HL-60/S4 (cell line): ENCODE measurements around the gene TLX3.
"Not testable (repeated sequence)": the region's sequence is repeated elsewhere in the genome, so short reads cannot be mapped to it uniquely, and the experiment has no call there.

ENCODE experiments used
- in situ Hi-C: fragments of 300-500 bp; cut with MboI; formaldehyde crosslinking; loops from 2 replicates; pipeline ENCODE4 v1.14.3; 2022; ENCODE audit warnings: low sequenced_read_pairs

The TLX3 gene

DNA sequence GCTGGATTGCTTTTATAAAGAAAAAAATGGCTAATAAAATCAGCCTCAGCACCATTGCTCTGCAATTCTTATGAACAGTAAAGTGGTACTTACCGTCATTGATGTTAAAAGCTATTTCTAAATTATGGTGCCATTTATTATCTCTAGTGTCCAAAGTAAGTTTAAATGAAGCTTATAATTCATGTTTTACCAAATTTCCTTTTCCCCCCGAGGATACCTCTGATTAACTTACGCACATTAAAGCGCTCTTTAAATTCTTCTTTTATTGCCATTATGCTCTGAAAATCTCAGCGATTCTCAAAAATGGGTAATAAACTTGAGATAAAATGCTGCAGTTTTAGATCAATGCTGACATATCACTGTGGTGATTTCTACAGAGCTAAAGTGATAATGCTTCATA is 13.5 kb downstream of the TLX3 start:
- in situ Hi-C loops: no loop called here

DNA sequence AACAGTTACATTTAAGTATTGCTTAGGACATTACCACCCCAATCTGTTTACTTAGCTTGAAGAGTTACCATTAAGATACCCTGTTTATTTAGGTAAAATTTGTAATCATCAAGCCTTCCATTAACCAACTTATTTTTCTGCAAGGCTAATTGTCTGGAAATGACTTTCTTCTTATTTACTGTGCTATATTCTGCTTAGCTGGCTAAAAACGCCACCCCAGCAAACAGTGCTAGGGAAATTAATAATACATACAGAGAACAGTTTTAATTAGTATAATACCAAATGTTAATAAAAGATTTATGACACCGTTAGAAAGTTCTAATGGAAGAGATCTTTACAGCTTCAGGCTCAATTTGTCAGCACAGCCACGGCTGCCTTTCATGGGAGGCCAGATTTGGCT is 14.0 kb downstream of the TLX3 start:
- in situ Hi-C loops: no loop called here

DNA sequence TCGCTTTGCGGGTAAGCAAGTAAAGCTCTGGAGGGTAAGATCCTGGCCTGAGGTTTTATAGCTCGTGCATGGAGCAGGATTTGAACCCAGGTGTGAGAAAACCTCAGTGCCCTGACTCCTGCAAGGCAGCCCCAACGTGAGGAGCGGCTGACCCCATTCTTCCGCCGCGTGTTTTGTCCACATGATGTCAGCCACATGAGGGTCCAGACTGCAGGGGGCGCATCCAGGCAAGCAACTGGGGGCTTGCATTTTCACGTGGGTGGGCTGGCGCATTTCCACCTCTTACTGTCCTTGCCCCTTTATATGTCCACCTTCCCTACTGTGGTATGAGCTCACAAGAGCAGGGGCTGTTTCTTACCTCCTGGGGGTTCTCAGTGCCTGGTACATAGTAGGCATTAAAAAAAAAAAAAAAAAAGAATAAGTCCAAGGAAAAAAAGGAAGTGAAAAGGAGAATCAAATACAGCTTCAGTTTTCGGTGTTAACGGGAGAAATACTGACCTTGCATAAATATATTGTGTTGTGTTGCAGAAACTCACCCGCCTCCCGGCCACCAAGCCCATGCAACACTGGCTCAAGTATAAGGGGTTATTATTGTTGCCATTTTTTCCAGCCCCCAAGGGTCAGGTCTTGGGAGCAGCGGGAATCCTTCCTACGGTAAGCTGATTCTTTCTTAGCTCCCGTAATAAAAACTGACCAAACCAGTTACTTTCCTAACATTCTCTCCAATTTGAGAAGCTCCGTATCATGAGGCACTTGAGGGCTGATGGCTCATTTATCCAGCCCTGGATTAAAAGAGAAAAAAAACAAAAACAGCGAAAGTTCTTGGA is 15.0 kb downstream of the TLX3 start:
- in situ Hi-C loops: no loop called here

DNA sequence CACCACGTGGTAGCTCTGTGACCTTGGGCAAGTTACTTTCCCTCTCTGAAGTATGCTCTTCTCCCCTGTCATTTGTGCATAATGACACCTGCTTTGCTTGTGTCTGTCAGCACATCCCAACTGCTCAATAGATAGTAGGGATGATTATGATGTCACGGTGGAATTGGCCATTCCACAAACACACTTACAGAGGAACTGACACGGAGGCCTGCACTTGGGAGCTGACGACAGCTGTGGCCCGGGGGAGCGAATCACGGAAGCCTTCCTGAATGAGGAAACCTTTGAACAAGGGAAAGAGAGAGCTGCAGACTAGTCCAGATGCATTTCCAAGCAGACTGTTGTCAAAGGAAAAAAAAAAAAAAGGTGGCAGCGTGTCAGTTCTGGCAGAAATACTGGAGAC is 21.0 kb downstream of the TLX3 start:
- in situ Hi-C loops: loop anchor here (25.0 kb wide), 1 partner anchor 593 kb away; no protein-coding TSS in a partner anchor

DNA sequence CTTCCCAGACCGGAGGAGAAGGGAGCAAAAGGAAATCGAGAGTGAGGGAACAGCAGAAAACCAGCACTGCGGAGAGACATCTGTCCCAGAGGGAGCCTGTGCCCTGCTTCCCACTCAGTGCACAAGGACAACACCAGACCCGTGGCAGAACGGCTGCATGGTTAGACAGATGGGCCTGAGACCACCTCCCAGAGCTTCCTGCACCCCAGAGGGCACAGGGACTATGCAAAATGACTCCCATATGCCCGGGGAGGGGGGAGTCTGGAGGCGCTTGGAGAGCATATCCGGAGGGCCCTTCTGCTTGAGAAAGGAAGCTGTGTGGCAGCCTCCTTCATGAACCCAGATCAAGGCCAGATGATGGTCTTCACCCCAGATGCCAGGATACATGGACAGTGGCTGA is 26.6 kb downstream of the TLX3 start:
- in situ Hi-C loops: loop anchor here (25.0 kb wide), 1 partner anchor 598 kb away; no protein-coding TSS in a partner anchor

DNA sequence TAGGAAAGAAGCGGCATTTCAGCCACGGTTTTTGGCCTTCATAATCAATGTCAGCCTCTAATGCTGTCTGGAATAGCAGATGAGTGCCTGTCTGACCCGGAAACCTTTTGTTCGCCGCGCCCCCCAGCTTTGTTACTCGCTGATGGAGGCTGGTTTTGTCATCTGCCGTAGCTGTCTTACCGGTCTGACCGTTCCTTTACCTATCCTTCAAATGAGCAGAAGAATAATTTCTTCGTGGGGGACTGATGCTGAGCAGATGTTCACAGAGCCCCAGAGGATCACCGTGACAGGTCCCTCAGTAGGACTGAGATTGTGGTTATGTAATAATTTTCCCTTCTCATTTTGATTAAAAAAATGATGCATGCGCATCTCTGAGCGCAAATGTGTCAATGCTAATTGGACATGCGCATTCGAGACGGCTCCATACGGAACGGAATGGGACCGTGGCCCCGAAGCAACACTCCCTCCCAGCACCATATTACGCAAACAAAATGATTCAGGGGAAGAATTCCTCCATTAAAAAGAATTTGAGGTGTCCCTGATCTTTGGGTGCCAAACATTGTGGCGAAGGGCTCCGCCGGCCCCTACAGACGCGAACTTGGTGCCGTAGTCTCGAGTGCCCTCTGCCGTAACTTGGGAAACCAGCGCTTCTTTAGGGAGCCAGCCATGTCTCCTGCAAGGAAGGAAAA is 27.6 kb downstream of the TLX3 start:
- in situ Hi-C loops: loop anchor here (25.0 kb wide), 1 partner anchor 599 kb away; no protein-coding TSS in a partner anchor

DNA sequence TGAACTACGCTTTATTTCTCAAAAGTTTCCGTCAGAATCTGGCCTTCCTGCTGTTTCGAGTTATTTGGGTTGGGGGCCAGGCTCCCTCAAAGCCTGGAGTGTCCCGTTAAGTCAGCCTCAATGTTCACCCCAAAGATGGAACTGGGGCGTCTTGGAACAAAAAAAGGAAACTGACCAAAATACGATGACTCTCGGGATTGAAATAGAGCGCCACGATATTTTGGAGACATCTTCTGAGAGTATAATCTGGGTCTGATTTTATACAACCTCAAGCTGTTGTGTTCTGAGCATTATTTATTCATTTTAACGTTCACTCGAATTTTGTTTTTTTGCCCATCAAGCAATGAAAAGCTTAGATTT is 28.1 kb downstream of the TLX3 start:
- in situ Hi-C loops: loop anchor here (25.0 kb wide), 1 partner anchor 600 kb away; no protein-coding TSS in a partner anchor

DNA sequence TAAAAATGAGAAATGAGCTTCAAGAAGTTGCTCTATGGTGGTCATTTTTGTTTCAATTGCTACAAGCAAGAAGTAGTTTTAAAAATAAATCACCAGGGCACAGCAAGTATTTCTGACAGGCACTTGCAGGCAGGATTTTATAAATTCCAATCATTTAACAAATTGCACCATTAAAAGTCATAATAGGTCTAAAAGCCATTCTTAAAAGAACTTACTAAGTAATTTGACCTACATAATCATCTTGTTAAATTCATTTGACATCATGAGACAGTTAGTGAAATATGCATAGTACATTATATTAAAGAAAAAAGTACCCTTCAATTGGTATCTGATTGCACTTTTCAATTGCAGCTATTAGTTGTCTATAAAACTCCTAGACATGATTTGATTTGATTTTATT is 31.0 kb downstream of the TLX3 start:
- in situ Hi-C loops: loop anchor here (25.0 kb wide), 1 partner anchor 603 kb away; no protein-coding TSS in a partner anchor

DNA sequence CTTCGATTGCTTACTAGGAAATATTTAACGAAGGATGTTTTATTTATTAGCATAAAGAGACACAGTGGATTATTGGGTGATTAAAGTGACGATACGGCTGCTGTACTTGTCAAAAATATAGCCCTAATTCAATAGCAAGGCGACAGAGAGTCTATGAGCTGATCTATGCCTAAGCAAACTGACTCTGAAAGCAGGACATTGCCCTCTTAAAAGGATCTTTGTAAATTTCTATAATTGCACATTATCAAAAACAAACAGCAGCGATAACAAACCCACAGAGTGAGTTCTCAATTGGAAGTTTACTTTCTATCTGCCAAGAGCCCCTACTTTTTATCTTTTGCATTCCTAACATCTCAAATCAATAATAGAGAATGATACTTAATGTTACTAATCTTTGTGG is 31.4 kb downstream of the TLX3 start:
- in situ Hi-C loops: loop anchor here (25.0 kb wide), 1 partner anchor 603 kb away; no protein-coding TSS in a partner anchor

DNA sequence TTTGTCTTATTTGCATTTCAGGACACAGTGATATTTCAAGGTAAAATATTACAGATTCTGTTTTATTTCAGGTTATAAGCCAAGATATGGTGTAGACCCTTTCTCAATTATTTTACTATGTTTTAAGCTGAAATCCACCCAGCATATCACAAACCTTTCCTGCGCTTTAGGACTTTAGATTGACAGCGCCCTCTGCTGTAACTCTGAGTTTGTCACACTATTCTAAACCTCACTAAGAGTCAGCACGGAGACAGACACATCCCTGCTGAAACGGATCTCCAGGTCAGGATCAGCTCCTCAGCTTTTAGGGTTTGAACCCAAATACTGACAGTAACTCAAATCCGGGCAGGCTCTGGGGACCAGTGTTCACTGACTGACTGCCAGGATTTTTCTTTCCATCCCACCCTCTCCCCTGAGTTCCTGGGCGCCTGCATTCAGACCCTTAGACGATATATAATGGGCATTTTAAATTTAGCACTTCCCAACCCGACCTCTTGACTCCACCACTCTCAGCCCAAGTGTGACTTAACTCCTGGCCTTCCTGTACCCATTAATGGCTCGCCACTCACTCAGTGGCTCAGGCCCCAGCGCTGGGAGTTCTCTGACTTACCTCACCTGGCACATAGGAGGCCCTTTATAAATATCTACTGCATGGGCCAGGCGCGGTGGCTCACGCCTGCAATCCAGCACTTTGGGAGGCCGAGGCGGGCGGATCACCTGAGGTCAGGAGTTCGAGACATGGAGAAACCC is 33.5 kb downstream of the TLX3 start:
- in situ Hi-C loops: loop anchor here (25.0 kb wide), 1 partner anchor 605 kb away; no protein-coding TSS in a partner anchor

DNA sequence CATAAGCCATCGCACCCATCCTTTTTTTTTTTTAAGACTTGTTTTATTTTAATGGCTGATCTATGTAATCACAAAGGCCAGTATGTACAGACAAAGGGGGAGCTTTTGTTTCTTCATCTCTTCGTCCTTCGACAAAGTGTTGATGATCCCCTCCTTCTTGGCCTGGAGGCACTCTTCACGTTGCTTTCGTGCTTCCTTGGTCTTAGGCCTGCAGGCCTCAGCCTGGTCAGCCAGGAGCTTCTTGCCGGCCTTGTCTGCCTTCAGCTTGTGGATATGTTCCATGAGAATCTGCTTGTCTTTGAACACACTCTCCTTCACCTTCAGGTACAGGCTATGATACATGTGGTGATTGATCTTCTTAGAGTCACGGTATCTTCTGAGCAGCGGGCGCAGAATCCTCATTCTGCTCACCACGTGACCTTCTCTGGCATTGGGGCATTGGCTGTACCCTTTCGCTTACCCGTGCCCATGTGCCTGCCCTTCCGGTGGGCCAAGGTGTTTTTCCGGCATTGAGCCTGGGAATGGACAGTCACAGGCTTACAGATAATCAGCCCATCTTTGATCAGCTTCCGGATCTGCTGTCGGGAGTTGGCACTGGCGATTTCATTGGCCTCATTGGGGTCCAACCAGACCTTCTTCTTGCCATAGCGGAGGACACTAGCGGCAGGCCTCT is 36.0 kb downstream of the TLX3 start:
- in situ Hi-C loops: loop anchor here (25.0 kb wide), 1 partner anchor 608 kb away; no protein-coding TSS in a partner anchor

DNA sequence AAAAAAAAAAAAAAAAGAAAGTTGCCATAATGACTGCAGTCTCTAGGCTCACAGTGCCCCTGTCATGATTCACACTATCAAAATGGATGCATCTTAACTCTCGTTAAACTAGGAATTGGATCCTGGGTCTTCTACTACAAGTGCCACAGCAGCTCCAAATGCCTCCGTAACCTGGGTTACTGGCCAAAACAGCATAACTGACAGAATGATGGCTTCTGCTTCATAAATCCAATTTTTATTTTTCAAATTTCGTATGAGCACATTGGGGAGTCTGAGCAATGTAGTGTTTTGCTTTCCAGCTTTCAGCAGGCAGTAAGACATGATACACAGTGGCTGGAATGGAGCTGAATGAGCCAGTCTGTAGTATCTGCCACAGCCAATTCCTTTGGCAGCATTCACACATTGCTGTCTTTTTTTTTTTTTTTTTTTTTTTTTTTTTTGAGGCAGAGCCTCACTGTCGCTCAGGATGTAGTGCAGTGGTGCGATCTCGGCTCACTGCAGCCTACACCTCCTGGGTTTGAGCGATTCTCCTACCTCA is 42.6 kb downstream of the TLX3 start:
- in situ Hi-C loops: no loop called here

DNA sequence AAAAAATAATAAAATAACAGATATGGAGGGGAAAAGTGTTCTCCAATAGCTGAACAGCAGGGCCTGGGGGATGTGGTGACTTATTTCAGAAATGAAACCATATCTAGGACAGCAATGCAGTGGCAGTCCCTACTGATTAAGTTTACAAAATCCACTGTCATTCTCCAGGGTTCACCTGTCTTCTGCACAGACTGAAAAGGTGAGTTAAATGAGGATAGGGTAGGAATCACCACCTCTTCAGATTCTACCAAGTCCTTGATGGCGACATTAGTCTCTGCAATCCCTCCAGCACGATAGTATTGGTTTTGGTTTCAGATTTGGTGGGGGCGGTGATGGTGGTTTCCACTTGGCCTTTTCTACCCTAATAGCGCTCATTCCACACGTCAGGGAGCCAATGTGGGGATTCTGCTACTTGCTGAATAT is 46.3 kb downstream of the TLX3 start:
- in situ Hi-C loops: no loop called here

DNA sequence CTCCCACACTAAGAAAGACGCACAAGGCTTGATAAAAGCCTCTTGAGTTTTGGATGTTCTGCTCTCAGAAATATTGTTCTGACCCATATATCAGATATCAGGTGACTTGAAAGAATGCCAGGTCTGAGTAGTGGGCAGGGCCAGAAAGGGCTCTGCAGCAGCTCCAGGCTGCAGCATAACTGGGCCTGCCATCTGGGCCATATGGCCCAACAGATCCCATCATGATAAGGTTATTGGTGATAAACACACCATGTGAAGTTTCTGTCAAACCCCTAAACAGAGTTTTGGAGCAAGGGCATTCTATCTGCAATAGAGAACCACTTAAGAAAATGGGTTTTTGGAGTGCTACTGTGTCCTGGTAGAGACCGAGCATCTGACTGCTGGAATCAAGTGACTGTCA is 48.8 kb downstream of the TLX3 start:
- in situ Hi-C loops: no loop called here

DNA sequence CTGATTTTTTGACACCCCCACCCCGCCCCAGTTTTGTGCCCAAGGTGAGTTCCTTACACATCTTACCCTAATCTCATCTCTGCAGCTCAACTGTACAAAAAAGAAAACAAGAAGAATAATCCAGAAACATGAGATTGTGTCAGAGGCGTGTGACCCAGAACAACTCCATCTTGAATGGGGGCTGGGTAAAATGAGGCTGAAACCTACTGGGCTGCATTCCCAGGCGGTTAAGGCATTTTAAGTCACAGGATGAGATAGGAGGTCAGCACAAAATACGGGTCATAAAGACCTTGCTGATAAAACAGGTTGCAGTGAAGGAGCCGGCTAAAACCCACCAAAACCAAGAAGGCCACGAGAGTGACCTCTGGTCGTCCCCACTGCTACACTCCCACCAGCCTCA is 52.1 kb downstream of the TLX3 start:
- in situ Hi-C loops: not testable (repeated sequence)
